ENCODE results near the gene GARIN5B. TPM values are rescaled to one million over a fixed set of nuclear protein-coding genes. Genes with fewer than 3 reads are reported as not detected.

The GARIN5B gene
- total and polyA plus RNA-seq, 2 of the 4 experiments (the other 2 are of a cell fraction) = not detected

GRCh38 chr19:55355213-55355821 is 7.7 kb downstream of the GARIN5B start:
- no peak for ATAC-seq (ENCODE audit: low read depth)
- intact Hi-C loops (cut with micrococcal nuclease) = no loop called here
- no peak overlapping the region for H3K4me3 ChIP-seq (ENCODE audit: insufficient read depth, low read depth, low read length)

More at GRCh38 chr19:55355213-55355821, 7.7 kb downstream of the GARIN5B start:
- Histone ChIP-seq H3K79me1 (ENCODE audit: low read depth in 1 of 2, low read length in 2 of 2) (no peaks in the 10 kb centered on the region), H3K9me1 (ENCODE audit: insufficient read depth, low read length) (no peaks in the 10 kb centered on the region), H2BK15ac (ENCODE audit: low read depth, low read length) (no peak overlapping the region), H3K4me1 (ENCODE audit: control insufficient read depth, insufficient read depth, low read length) (peaks cover 5% of the 10 kb centered on the region; the same call in 1 of the 2 replicates), H3K9me3 (ENCODE audit: control insufficient read depth, insufficient read depth, low read length) (no peaks in the 10 kb centered on the region), H3K18ac (ENCODE audit: low read depth, low read length) (no peak overlapping the region), H3K4ac (ENCODE audit: low read depth, low read length) (no peak overlapping the region), H3K36me3 (ENCODE audit: control insufficient read depth, insufficient read depth, low read length) (no peaks in the 10 kb centered on the region), H2AK9ac (replicated peaks; ENCODE audit: low read depth, low read length, poor library complexity) (peak overlapping the region; percentile 23), H2BK20ac (ENCODE audit: low read depth, low read length) (no peak overlapping the region), H3K23ac (ENCODE audit: low read depth, low read length) (no peak overlapping the region), H2BK120ac (ENCODE audit: low read depth, low read length) (no peak overlapping the region), H3K27ac (ENCODE audit: insufficient read depth, low read length) (no peak overlapping the region), H4K91ac (ENCODE audit: insufficient read depth, low read depth, low read length) (no peak overlapping the region), H3K56ac (ENCODE audit: extremely low read depth, insufficient read depth, low read length) (no peak overlapping the region), H4K8ac (ENCODE audit: low read depth in 2 of 2, low read length in 2 of 2) (no peak overlapping the region), H3K4me2 (ENCODE audit: low read depth, low read length) (no peak overlapping the region), H2AK5ac (ENCODE audit: low read depth, low read length) (no peak overlapping the region), H2BK5ac (ENCODE audit: low read depth, low read length, poor library complexity, severe bottlenecking) (no peak overlapping the region), H4K5ac (ENCODE audit: low read depth, low read length) (no peak overlapping the region), H2AFZ (replicated peaks; ENCODE audit: low read length, poor library complexity) (no peak overlapping the region), H4K20me1 (ENCODE audit: insufficient read depth, low read length) (peaks cover 7% of the 10 kb centered on the region; the same call in 1 of the 2 replicates), H3K14ac (replicated peaks; ENCODE audit: low read depth, low read length) (no peak overlapping the region), H3K9ac (ENCODE audit: low read depth, low read length) (no peak overlapping the region), H3K27me3 (ENCODE audit: control insufficient read depth, insufficient read depth, low read length) (peaks cover 43% of the 10 kb centered on the region)
- TF ChIP-seq MXI1 (IDR thresholded peaks at IDR 0.05; ENCODE audit: borderline replicate concordance, low read depth, low read length) (no peak), CTCF (conservative IDR thresholded peaks at IDR 0.05; ENCODE audit: low read depth, low read length) (no peak), MAFK (IDR thresholded peaks at IDR 0.05; ENCODE audit: low read depth, low read length) (no peak), CEBPB (IDR thresholded peaks at IDR 0.05; ENCODE audit: low read depth, low read length) (no peak)
- BruUV-seq (replicated peaks) = no TSS peak
- ChIA-PET POLR2A (ENCODE audit: unreplicated experiment) (no interaction called here), CTCF (no interaction called here)
- no peak for DNase-seq
- in situ Hi-C loops (cut with MboI; ENCODE audit: low sequenced_read_pairs) = no loop called here
- 55% methylated on average over 5 of the region's 13 CpGs; no CpG with 5 or more reads in 1 of the 2 experiments for WGBS, 2 experiments (ENCODE audit: extremely low coverage in 2 of 2, insufficient read length in 1 of 2)
- dilution Hi-C loops (cut with HindIII; ENCODE audit: low sequenced_read_pairs, unreplicated experiment) = no loop called here
